ENCODE results near the gene TSPYL2. TPM values are rescaled to one million over a fixed set of nuclear protein-coding genes. Genes with fewer than 3 reads are reported as not detected.

TSPYL2 gene
- total RNA-seq, 1 donor from 2014 or later = 30.1 TPM

DNA sequence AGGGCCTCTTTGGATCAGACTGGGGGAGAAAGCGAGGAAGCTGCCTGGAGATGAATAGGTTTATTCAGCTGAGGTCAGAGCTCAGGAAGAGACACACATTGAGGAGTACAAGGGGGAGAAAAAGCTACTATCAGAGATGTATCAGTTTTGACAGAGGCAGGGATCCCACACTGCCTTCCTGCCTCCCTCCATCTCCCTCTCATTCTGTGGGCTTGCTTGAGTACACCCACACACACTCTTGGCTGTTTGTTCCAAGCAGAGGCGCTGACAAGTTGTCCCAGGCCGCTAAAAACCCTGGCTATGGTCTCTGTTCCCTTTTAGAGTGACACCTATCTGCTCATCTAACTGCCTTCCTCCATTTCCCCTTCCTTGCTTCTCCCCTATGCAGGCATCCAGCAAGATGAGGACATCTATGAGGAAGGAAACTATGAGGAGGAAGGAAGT is 5.2 kb downstream of the TSPYL2 start:
- no peaks in the 10 kb centered on the region for H3K9me3 Mint-ChIP-seq
- H3K27me3 Mint-ChIP-seq = no peaks in the 10 kb centered on the region
- H3K4me1 Mint-ChIP-seq (ENCODE audit: unreplicated experiment) = peaks cover 23% of the 10 kb centered on the region
- H3K27ac Mint-ChIP-seq = peak overlapping the region; percentile 98
- TF ChIP-seq CTCF (conservative IDR thresholded peaks at IDR 0.05) = no peak
- H3K4me3 Mint-ChIP-seq = peak overlapping the region; percentile 93
- DNase-seq (ENCODE audit: extremely low spot score, unreplicated experiment) = no peak
- peaks cover 13% of the 10 kb centered on the region for H3K36me3 Mint-ChIP-seq

DNA sequence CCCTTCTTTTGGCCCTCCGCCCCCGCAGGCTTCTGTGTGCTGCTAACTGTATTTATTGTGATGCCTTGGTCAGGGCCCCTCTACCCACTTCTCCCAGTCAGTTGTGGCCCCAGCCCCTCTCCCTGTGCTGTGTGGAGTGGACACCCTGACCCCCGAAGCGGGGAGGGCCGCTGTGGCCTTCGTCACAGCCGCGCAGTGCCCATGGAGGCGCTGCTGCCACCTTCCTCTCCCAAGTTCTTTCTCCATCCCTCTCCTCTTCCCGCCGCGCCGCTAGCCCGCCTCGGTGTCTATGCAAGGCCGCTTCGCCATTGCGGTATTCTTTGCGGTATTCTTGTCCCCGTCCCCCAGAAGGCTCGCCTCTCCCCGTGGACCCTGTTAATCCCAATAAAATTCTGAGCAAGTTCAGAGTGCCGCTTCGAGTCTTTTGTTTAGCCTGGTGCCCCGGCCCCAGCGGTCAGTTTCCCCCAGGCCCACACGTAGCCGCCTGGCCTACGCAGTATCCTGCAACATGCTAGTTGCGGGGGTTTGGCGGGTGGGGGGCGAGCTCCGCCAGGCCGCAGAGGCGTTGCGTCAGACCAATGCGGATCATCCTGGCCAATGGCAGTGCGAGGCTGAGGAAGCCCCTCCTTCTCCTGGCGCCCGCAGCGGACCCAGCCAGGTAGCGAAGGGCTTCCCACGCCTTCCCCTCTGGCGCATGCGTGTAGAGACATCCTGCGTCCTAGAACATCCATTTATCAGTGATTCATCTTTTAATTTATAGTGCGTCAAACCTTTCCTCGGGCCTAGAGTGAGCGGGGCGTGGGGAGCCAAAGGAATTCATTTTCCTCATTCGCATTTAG is 6.2 kb downstream of the TSPYL2 start:
- DNase-seq (ENCODE audit: extremely low spot score, unreplicated experiment) = no peak
- peaks cover 13% of the 10 kb centered on the region for H3K36me3 Mint-ChIP-seq
- no peaks in the 10 kb centered on the region for H3K9me3 Mint-ChIP-seq
- H3K4me3 Mint-ChIP-seq = peak overlapping the region; percentile 93
- H3K4me1 Mint-ChIP-seq (ENCODE audit: unreplicated experiment) = peaks cover 23% of the 10 kb centered on the region
- H3K27ac Mint-ChIP-seq = peak overlapping the region; percentile 98
- no peaks in the 10 kb centered on the region for H3K27me3 Mint-ChIP-seq
- no peak for TF ChIP-seq CTCF (conservative IDR thresholded peaks at IDR 0.05)

- H3K9me3 Mint-ChIP-seq = no peaks in the 10 kb centered on the region
- H3K27ac Mint-ChIP-seq = peak overlapping the region; percentile 98
- H3K4me1 Mint-ChIP-seq (ENCODE audit: unreplicated experiment) = peaks cover 20% of the 10 kb centered on the region
- no peaks in the 10 kb centered on the region for H3K27me3 Mint-ChIP-seq
- peaks cover 10% of the 10 kb centered on the region for H3K36me3 Mint-ChIP-seq
- peak; percentile 83 for TF ChIP-seq CTCF (conservative IDR thresholded peaks at IDR 0.05)
- peak; percentile 66 for DNase-seq (ENCODE audit: extremely low spot score, unreplicated experiment)
- H3K4me3 Mint-ChIP-seq = peak overlapping the region; percentile 93
These were observed 7.2 kb downstream of the TSPYL2 start for GRCh38 chrX:53089224-53089842.

DNA sequence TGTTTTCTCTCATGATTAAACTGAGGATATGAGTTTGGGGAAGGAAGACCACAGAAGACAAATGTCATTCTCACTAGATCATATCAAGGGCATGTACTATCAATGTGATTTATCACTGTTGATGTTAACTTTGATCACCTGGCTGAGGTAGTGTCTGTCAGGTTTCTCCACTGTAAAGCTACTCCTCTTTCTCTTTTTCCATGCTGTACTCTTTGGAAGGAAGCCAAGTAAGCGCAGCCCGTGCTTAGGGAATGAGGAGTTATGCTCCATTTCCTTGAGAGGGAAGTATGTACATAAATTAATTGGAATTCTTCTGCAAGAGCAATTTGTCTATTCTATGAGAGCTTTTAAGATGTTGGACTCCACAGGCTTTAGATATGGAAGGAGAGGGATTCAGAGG is 7.8 kb downstream of the TSPYL2 start:
- Mint-ChIP-seq H3K27ac (peak overlapping the region; percentile 98), H3K4me3 (no peak overlapping the region), H3K27me3 (no peaks in the 10 kb centered on the region), H3K4me1 (ENCODE audit: unreplicated experiment) (peaks cover 18% of the 10 kb centered on the region), H3K9me3 (no peaks in the 10 kb centered on the region), H3K36me3 (peaks cover 9% of the 10 kb centered on the region)
- no peak for DNase-seq (ENCODE audit: extremely low spot score, unreplicated experiment)
- no peak for TF ChIP-seq CTCF (conservative IDR thresholded peaks at IDR 0.05)

DNA sequence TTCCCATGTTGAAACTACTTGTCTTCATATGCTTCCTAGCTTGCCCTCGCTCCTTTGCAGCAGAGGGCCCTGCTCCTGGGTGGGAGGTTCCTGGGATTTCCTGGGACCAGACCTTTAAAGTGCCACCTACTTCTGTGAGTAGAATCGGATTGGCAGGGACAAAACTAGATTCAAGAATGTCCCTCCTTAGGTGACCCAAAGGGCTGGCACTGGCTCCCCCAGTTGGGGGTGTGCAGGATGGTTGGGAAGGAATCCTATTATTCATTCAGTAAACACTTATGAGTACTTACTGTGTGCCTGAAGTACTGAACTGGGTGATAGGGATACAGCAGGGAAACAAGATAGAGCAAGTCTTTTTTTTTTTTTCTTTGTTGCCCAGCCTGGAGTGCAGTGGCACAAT is 9.2 kb downstream of the TSPYL2 start:
- H3K4me3 Mint-ChIP-seq = no peak overlapping the region
- H3K9me3 Mint-ChIP-seq = no peaks in the 10 kb centered on the region
- H3K4me1 Mint-ChIP-seq (ENCODE audit: unreplicated experiment) = peaks cover 10% of the 10 kb centered on the region
- H3K36me3 Mint-ChIP-seq = no peaks in the 10 kb centered on the region
- TF ChIP-seq CTCF (conservative IDR thresholded peaks at IDR 0.05) = no peak
- no peaks in the 10 kb centered on the region for H3K27me3 Mint-ChIP-seq
- no peak overlapping the region for H3K27ac Mint-ChIP-seq
- DNase-seq (ENCODE audit: extremely low spot score, unreplicated experiment) = no peak

All from type B pancreatic cell (in vitro differentiated cells).